NCI-H2196 treated with DMSO at 0.1 percent for 48 hours (cell line): ENCODE results near the gene PEX6.
"Not testable (repeated sequence)": the region's sequence is repeated elsewhere in the genome, so short reads cannot be mapped to it uniquely, and the experiment has no call there.

ENCODE experiments used
- DNase-seq: peaks from one replicate; lab custom pipeline; 2025; ENCODE audit not compliant: unreplicated experiment; lab: John Stamatoyannopoulos, UW

PEX6 gene

DNA sequence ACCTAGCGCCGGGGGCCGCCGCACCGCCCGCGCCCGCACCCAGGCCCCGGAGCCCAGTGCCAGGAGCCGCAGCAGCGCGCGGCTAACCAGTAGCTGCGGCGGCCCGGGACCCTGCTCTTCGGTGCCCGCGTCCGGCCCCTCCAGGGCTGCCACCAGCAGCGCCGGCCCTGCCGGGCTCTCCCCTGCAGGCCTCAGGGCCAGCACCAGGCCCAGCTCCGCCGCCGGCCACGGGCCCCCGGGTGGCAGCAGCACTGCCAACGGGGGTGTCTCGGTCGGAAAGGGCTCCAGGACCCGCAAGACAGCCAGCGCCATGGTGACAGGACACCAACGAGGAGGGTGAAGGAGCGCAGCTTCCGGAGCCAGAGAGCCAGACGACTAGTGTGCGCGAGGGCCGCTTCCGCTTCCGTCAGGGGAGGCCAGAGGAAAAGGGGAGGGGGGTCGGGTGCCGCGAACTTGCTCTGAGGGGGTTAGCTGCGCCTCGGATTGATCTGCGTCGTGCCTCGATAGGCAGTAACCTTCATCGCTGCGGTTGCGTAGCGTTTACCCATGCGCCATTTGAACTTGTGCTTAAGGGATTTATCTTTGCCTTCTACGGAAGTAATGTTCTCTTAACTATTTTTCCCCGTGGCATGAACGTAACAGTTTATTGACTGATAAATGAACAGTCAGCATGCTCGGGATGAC is at the start of gene PEX6:
Gene PEX6, minus strand, starts transcription at position 343 of the 684 bp plus-strand sequence. Its CDS starts 31 bp downstream, at position 312.
- peak; percentile 89 for DNase-seq

DNA sequence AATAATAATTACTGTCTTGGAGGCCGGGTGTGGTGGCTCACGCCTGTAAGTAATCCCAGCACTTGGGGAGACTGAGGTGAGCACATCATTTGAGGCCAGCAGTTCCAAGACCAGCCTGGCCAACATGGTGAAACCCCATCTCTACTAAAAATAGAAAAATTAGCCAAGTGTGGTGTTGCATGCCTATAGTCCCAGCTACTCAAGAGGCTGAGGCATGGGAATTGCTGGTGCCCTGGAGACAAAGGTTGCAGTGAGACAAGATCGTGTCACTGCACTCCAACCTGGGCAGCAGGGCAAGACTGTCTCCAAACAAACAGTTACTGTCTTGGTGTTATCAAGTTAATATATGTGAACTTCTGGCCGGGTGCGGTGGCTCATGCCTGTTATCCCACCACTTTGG is 47.4 kb upstream of the PEX6 start:
- no peak for DNase-seq

DNA sequence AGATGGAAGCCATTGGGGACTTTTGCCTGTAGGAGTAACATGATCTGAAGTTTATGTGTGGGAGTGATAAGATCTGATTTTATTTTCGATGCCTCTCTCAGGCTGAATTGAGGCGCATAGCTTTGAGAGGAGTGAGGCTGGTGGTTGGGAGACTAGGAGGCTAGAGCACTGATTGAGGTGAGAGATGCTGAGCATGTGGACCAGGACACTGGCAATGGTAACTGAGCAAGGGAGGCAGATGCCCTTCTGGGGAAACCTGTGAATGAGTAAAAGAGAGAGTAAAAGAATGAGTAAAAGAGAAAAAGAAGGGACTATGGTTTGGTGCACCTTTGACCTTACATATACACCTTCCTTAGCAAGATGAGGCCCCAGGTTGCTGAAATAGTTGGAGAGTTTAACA is 45.5 kb upstream of the PEX6 start:
- DNase-seq = no peak

GRCh38 chr6:43021270-43022047 is 42.5 kb upstream of the PEX6 start, which contains the start of gene RRP36:
RRP36 (plus strand) TSS chr6:43021623; CDS start chr6:43021655, 32 bp downstream.
- peak; percentile 66 for DNase-seq

- no peak for DNase-seq
Observed at GRCh38 chr6:43020847-43021246, 41.9 kb upstream of the PEX6 start.

- no peak for DNase-seq
Observed at GRCh38 chr6:43020052-43020705, 41.2 kb upstream of the PEX6 start.

DNA sequence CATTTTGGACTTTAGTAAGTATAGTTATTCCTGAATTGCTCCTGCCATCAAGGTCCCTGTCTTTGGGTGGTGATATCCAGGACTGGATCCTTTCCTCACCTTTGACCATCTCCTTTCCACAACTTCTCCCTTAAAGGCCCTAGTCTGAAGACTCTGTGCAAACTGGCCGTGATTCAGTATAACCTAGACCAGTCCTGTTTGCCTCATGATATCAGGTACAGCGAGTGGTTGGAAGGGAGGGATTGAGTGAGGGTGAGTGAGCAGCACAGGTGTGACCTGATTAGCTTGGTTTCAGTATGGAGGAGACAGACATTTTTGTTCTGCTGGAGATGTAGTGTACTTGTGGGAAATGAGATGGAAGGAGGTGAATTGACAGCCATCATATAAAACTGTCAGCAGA is 40.2 kb upstream of the PEX6 start:
- DNase-seq = no peak

DNA sequence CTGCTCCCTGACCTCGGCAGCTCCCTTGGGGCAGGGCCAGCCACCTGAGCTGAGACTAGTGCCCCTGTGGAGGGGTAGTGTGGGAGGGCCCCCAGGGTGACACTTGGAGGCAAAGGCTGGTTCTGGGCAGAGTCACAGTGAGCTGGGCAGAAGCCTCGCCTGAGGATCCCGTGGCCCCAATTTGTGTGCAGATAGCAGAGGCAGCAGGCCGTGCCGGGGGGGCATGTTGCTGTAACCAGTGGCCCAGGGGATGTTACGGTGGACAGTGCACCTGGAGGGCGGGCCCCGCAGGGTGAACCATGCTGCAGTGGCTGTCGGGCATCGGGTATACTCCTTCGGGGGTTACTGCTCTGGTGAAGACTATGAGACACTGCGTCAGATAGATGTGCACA is 38.0 kb upstream of the PEX6 start:
- DNase-seq = no peak

GRCh38 chr6:43016176-43016942 is 37.4 kb upstream of the PEX6 start:
- DNase-seq = no peak

GRCh38 chr6:43014434-43014909 is 35.5 kb upstream of the PEX6 start:
- DNase-seq = no peak

GRCh38 chr6:43013843-43014433 is 35.0 kb upstream of the PEX6 start, which contains the start of the genes KLHDC3 and MEA1:
KLHDC3 (plus strand) TSS chr6:43014249; CDS start chr6:43017193, 2,944 bp downstream.
MEA1 (minus strand) TSS chr6:43013946; CDS start chr6:43013813, 133 bp downstream.
- DNase-seq = peak; percentile 99

DNA sequence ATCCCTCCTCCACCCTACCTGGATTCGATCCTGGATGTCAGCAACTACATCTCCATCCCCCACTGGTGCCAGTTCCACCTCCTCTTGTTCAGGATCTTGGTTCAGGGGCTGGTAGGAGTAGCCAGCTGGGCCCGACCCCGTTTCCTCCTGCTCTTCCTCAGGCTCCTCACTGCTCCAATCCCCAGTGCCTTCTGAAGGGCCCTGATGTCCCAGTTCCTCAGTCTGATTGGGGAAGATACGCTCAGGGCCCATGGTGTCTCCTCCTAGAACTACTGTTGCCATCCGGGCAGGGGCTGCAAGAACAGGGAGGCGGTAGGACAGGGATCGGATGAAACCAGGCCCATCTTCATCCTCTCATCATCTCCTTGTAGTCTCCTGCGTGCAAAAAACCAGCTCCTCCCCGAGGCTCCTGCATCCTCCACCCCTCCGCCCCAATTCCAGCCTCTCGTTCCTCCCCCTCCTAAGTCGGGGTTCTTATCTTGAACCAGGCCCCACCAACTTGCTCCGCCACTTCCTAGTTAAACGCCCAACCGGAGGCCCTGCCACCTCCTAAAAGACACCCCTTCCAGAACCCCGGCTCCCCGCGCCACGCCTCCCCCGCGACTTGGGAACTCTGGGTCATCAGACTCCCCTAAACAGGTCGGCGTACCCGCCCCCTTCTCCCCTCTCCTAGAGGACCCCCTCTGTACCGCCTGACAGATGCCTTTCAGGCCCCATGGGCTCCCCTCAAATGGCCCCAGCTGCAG is 34.3 kb upstream of the PEX6 start:
- DNase-seq = no peak

- no peak for DNase-seq
Observed at GRCh38 chr6:43012364-43012763, 33.4 kb upstream of the PEX6 start.

- DNase-seq = no peak
Observed at GRCh38 chr6:43011207-43011606, 32.2 kb upstream of the PEX6 start.

DNA sequence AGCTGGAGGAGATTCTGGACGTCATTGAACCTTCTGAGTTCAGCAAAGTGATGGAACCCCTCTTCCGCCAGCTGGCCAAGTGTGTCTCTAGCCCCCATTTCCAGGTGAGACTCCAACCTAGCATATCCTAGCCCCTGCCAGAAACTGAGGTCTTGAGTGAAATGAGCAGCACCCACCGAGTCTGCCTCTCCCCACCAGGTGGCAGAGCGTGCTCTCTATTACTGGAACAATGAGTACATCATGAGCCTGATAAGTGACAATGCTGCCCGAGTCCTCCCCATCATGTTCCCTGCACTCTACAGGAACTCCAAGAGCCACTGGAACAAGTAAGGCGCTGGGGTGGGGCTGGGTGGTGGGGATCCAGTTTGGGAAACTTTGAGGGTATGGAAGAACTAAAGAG is 30.1 kb upstream of the PEX6 start:
- no peak for DNase-seq

DNA sequence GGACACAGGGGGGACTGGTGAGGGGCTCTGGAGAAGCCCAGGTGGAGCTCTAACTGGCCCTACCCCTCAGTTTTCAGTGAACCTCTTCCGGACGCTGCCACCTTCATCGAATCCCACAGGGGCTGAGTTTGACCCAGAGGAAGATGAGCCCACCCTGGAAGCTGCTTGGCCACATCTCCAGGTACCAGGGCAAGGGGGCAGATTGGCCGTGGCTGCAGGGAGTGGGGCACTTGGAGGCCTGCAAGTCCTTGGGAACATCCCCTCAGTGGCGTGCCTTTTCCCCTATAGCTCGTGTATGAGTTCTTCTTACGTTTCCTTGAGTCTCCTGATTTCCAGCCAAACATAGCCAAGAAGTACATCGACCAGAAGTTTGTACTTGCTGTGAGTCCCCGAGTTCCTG is 28.1 kb upstream of the PEX6 start:
- no peak for DNase-seq

DNA sequence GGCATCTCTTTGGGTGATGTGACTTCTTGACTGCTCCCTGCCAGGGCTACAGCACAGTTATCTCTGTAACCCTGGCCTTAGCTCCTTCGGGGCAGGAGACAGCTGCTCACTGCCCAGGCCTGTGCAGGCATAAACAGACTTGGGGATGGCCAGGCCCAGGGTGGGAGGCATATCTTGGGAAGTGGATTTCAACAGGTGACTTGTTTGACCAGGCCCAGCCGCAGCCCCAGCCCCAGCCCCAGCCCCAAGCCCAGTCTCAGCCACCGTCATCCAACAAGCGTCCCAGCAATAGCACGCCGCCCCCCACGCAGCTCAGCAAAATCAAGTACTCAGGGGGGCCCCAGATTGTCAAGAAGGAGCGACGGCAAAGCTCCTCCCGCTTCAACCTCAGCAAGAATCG is 27.3 kb upstream of the PEX6 start:
- DNase-seq = no peak

- no peak for DNase-seq
Observed at GRCh38 chr6:43005844-43006243, 26.9 kb upstream of the PEX6 start.

GRCh38 chr6:43001843-43002242 is 22.9 kb upstream of the PEX6 start:
- DNase-seq = no peak

DNA sequence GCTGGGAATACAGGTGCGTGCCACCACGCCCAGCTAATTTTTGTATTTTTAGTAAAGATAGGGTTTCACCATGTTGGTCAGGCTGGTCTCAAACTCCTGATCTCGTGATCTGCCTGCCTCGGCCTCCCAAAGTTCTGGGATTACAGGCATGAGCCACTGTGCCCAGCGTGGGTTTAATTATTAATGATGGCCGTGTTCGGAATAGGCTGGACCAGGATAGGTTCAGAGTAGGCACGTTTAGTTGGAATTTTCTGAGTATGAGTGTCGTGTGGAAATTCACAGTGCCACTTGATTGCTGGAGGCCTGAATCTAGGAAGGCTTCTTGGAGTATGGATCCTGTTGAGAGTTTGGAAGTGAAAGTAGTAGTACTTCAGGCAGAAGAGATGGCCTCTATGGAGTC is 19.2 kb upstream of the PEX6 start:
- not testable (repeated sequence) for DNase-seq
